ENCODE results near the gene UPK1B. TPM values are rescaled to one million over a fixed set of nuclear protein-coding genes. Genes with fewer than 3 reads are reported as not detected.
"Not testable (repeated sequence)": the region's sequence is repeated elsewhere in the genome, so short reads cannot be mapped to it uniquely, and the experiment has no call there.

The UPK1B gene
- polyA plus RNA-seq, 4 donors = 0.40 TPM; not detected in 3

DNA sequence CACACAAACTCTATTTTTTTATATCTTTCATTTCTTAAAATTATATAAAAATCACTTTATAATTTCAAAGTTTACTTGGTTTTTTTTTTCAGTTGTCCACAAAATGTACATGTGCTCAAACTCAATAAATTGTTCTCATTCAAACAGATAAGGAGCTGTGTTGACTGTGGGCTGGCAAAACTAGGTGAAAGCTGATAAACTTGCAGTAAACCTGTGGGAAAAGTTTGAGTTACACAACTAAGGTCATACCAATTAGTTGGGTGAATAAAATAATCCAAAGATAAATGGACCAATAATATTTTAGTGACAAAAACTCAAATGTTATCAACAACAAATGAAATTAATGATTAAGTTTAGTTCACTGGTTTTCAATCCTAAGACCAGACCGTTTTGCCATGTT is 12.6 kb upstream of the UPK1B start:
- 21 to 26% (median 23%) methylated on average over 1 of the region's 1 CpG for WGBS, 3 donors
- no peaks in the 10 kb centered on the region for H3K4me1 ChIP-seq (ENCODE audit: control insufficient read depth in 3 of 3, insufficient read depth in 2 of 3, low read depth in 1 of 3, low read length in 2 of 3)
- H3K36me3 ChIP-seq (ENCODE audit: control insufficient read depth in 3 of 3, insufficient read depth in 2 of 3, low read depth in 1 of 3, low read length in 3 of 3) = no peaks in the 10 kb centered on the region
- H3K4me3 ChIP-seq (ENCODE audit: low read depth in 1 of 3, low read length in 3 of 3) = no peak overlapping the region
- no peak overlapping the region for H3K27ac ChIP-seq (ENCODE audit: low read depth in 1 of 3, low read length in 2 of 3)
- peak in 1 of 2 donors; percentile 30 for DNase-seq
- peaks cover 0 to 22% of the 10 kb centered on the region in 2 donors for H3K9me3 ChIP-seq (ENCODE audit: control insufficient read depth in 2 of 2, insufficient read depth in 1 of 2, low read depth in 1 of 2, low read length in 1 of 2)
- H3K27me3 ChIP-seq (ENCODE audit: control insufficient read depth in 3 of 3, insufficient read depth in 3 of 3, low read length in 3 of 3) = no peaks in the 10 kb centered on the region
- FAIRE-seq = no peak

DNA sequence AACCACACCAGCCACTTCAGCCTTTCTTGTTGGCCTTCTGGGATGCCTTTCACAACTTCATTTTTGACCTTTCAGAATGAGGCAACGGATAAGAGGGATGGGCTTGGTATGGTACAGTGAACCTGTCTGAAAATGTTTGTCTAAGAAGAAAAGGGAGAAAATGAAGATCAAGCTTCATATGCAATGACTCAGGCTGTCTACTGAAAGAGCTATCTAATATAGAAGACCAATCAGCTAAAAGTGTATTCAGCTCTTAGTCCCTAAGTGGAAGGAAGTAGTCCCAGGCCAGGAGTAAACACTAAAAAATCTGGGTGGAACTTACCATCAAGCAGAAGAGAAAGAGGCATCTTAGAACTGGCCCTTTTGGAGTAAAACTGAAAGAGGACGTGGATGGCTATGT is 12.2 kb upstream of the UPK1B start:
- DNase-seq = peak in 1 of 2 donors; percentile 21
- Histone ChIP-seq H3K27ac (ENCODE audit: low read depth in 1 of 3, low read length in 2 of 3) (no peak overlapping the region), H3K27me3 (ENCODE audit: control insufficient read depth in 3 of 3, insufficient read depth in 3 of 3, low read length in 3 of 3) (no peaks in the 10 kb centered on the region), H3K4me1 (ENCODE audit: control insufficient read depth in 3 of 3, insufficient read depth in 2 of 3, low read depth in 1 of 3, low read length in 2 of 3) (no peaks in the 10 kb centered on the region), H3K4me3 (ENCODE audit: low read depth in 1 of 3, low read length in 3 of 3) (no peak overlapping the region), H3K36me3 (ENCODE audit: control insufficient read depth in 3 of 3, insufficient read depth in 2 of 3, low read depth in 1 of 3, low read length in 3 of 3) (no peaks in the 10 kb centered on the region), H3K9me3 (ENCODE audit: control insufficient read depth in 2 of 2, insufficient read depth in 1 of 2, low read depth in 1 of 2, low read length in 1 of 2) (peaks cover 0 to 18% of the 10 kb centered on the region in 2 donors)
- WGBS, 3 donors = 50 to 56% (median 54%) methylated on average over 2 of the region's 2 CpGs
- FAIRE-seq = no peak

DNA sequence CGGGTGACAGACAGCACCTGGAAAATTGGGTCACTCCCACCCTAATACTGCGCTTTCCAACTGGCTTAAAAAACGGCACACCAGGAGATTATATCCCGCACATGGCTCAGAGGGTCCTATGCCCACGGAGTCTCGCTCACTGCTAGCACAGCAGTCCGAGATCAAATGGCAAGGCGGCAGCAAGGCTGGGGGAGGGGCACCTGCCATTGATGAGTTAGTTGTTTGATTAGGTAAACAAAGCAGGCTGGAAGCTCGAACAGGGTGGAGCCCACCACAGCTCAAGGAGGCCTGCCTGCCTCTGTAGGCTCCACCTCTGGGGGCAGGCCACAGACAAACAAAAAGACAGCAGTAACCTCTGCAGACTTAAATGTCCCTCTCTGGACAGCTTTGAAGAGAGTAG is 8.7 kb upstream of the UPK1B start:
- not testable (repeated sequence) for H3K36me3 ChIP-seq (ENCODE audit: control insufficient read depth in 3 of 3, insufficient read depth in 2 of 3, low read depth in 1 of 3, low read length in 3 of 3); H3K27ac ChIP-seq (ENCODE audit: low read depth in 1 of 3, low read length in 2 of 3); H3K27me3 ChIP-seq (ENCODE audit: control insufficient read depth in 3 of 3, insufficient read depth in 3 of 3, low read length in 3 of 3); H3K4me3 ChIP-seq (ENCODE audit: low read depth in 1 of 3, low read length in 3 of 3); DNase-seq; H3K4me1 ChIP-seq (ENCODE audit: control insufficient read depth in 3 of 3, insufficient read depth in 2 of 3, low read depth in 1 of 3, low read length in 2 of 3); FAIRE-seq
- 84 to 90% (median 87%) methylated on average over 9 of the region's 9 CpGs for WGBS, 3 donors
- peaks cover 0 to 11% of the 10 kb centered on the region in 2 donors for H3K9me3 ChIP-seq (ENCODE audit: control insufficient read depth in 2 of 2, insufficient read depth in 1 of 2, low read depth in 1 of 2, low read length in 1 of 2)

DNA sequence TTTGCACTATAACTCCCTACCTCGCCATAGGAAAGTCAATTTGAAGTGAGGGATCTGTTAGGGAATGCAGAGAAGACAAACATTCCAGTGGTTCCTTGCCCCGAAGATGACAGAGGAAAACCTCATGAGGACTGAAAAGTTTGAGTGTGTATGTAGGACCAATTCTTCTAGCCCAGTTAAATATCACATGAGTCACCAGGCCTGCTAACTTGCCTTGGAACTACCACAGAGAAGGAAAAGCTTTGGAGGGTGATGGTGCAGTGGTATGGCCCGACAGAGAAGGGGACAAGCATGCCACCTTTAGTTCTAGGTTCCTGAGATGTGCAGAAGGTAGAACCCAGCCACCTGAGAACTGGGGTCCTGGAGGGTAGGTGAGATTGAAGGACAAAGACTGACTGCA is 2.6 kb upstream of the UPK1B start:
- 76 to 85% (median 84%) methylated on average over 3 of the region's 3 CpGs for WGBS, 3 donors
- no peak for FAIRE-seq
- H3K36me3 ChIP-seq (ENCODE audit: control insufficient read depth in 3 of 3, insufficient read depth in 2 of 3, low read depth in 1 of 3, low read length in 3 of 3) = no peaks in the 10 kb centered on the region
- no peak for DNase-seq
- no peaks in the 10 kb centered on the region for H3K9me3 ChIP-seq (ENCODE audit: control insufficient read depth in 2 of 2, insufficient read depth in 1 of 2, low read depth in 1 of 2, low read length in 1 of 2)
- H3K27me3 ChIP-seq (ENCODE audit: control insufficient read depth in 3 of 3, insufficient read depth in 3 of 3, low read length in 3 of 3) = no peaks in the 10 kb centered on the region
- H3K27ac ChIP-seq (ENCODE audit: low read depth in 1 of 3, low read length in 2 of 3) = no peak overlapping the region
- H3K4me3 ChIP-seq (ENCODE audit: low read depth in 1 of 3, low read length in 3 of 3) = no peak overlapping the region
- peaks cover 0 to 5% (median 0%) of the 10 kb centered on the region in 3 donors for H3K4me1 ChIP-seq (ENCODE audit: control insufficient read depth in 3 of 3, insufficient read depth in 2 of 3, low read depth in 1 of 3, low read length in 2 of 3)

DNA sequence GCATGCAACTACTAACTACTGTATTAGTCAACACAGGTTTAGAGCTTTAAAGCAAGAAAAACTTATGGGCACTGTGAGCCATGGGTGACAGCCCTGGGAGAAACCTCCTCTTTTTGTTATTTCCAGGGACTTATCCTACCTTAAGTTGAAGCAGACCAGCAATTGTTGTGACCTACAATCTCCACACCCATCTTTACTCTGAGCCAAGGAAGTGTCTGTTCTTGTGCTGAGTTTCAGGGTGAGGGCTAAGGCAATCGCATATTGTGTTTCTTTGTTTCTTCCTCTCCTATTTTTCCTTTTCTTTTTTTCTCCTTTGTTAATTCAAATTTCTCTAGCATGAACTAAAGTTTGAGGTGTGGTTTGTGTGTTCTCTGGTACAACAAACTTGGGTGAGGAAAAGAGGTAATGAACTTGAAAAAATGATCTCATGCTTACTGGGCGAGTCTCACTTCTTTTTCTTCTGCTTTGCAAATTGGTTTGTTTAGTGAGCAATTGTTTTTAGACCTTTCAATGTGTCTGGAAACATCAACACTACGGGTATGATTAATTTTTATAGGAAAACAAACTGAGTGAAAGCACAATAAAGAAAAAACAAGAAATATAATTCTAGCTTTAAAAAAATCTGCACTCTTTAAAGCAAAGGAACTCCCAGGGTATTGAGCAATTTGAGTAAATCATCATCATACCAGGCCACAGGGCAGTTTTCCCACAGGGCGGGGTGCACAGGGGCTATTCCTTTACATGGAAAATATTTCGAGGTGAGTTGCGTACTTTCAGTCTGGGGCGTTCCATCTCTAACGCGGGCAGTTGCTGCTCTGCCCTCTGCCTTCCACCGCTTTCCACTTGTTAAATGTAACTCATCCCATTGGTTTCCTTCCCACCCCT is 2.7 kb downstream of the UPK1B start:
- no peak overlapping the region for H3K4me3 ChIP-seq (ENCODE audit: low read depth in 1 of 3, low read length in 3 of 3)
- peaks cover 0 to 12% (median 0%) of the 10 kb centered on the region in 3 donors for H3K4me1 ChIP-seq (ENCODE audit: control insufficient read depth in 3 of 3, insufficient read depth in 2 of 3, low read depth in 1 of 3, low read length in 2 of 3)
- DNase-seq (peak in 1 of 2 donors; percentile 82), FAIRE-seq (no peak)
- WGBS, 3 donors = 61 to 71% (median 71%) methylated on average over 10 of the region's 10 CpGs
- H3K27ac ChIP-seq (ENCODE audit: low read depth in 1 of 3, low read length in 2 of 3) = peak overlapping the region in 1 of 3 donors; percentile 69
- no peaks in the 10 kb centered on the region for H3K36me3 ChIP-seq (ENCODE audit: control insufficient read depth in 3 of 3, insufficient read depth in 2 of 3, low read depth in 1 of 3, low read length in 3 of 3)
- H3K9me3 ChIP-seq (ENCODE audit: control insufficient read depth in 2 of 2, insufficient read depth in 1 of 2, low read depth in 1 of 2, low read length in 1 of 2) = no peaks in the 10 kb centered on the region
- H3K27me3 ChIP-seq (ENCODE audit: control insufficient read depth in 3 of 3, insufficient read depth in 3 of 3, low read length in 3 of 3) = no peaks in the 10 kb centered on the region

DNA sequence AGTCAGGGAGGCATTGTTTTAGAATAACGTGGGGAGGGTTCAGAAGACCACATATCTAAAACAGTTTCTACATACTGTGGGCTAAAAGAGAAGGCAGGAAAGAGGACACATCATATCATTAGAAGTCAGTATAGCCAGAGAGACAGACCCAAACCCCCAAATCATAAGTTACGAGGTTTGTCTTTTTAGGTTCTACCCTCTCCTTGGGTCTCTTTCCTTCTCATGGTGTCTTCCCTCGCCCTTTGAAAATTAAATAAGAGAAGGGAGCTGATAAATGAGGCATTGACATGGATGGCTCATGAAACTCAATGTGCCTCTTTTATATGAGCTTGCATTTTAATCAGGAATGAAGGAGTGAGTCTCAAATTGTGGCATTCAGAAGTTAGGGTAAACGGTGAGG is 3.4 kb downstream of the UPK1B start:
- 62 to 68% (median 63%) methylated on average over 4 of the region's 4 CpGs for WGBS, 3 donors
- no peak for DNase-seq
- Histone ChIP-seq H3K36me3 (ENCODE audit: control insufficient read depth in 3 of 3, insufficient read depth in 2 of 3, low read depth in 1 of 3, low read length in 3 of 3) (no peaks in the 10 kb centered on the region), H3K27me3 (ENCODE audit: control insufficient read depth in 3 of 3, insufficient read depth in 3 of 3, low read length in 3 of 3) (no peaks in the 10 kb centered on the region), H3K4me1 (ENCODE audit: control insufficient read depth in 3 of 3, insufficient read depth in 2 of 3, low read depth in 1 of 3, low read length in 2 of 3) (peaks cover 0 to 12% (median 0%) of the 10 kb centered on the region in 3 donors), H3K4me3 (ENCODE audit: low read depth in 1 of 3, low read length in 3 of 3) (no peak overlapping the region), H3K9me3 (ENCODE audit: control insufficient read depth in 2 of 2, insufficient read depth in 1 of 2, low read depth in 1 of 2, low read length in 1 of 2) (no peaks in the 10 kb centered on the region), H3K27ac (ENCODE audit: low read depth in 1 of 3, low read length in 2 of 3) (peak overlapping the region in 1 of 3 donors; percentile 69)
- no peak for FAIRE-seq

DNA sequence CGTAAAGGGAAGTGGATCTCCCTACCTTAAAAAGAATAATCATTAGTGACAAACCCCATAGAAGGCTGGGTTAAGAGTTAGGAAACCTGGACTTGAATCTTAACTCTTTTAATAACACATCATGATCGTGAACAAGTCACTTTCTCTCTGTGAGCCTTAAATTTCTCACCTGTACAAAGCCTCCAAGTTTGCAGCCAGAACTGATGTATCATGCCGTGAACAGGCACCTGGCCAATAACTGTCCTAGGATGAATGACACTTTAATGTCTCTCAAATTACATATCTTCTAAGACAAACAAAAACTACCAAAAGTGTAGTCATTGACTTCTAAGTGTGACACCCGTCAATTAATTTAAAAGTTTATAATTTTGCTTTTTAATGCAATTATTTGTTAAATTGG is 3.9 kb downstream of the UPK1B start:
- DNase-seq (no peak), FAIRE-seq (no peak)
- WGBS, 3 donors = 76 to 85% (median 82%) methylated on average over 4 of the region's 4 CpGs
- H3K36me3 ChIP-seq (ENCODE audit: control insufficient read depth in 3 of 3, insufficient read depth in 2 of 3, low read depth in 1 of 3, low read length in 3 of 3) = no peaks in the 10 kb centered on the region
- no peak overlapping the region for H3K4me3 ChIP-seq (ENCODE audit: low read depth in 1 of 3, low read length in 3 of 3)
- peak overlapping the region in 1 of 3 donors; percentile 69 for H3K27ac ChIP-seq (ENCODE audit: low read depth in 1 of 3, low read length in 2 of 3)
- H3K4me1 ChIP-seq (ENCODE audit: control insufficient read depth in 3 of 3, insufficient read depth in 2 of 3, low read depth in 1 of 3, low read length in 2 of 3) = peaks cover 0 to 15% (median 0%) of the 10 kb centered on the region in 3 donors
- H3K9me3 ChIP-seq (ENCODE audit: control insufficient read depth in 2 of 2, insufficient read depth in 1 of 2, low read depth in 1 of 2, low read length in 1 of 2) = no peaks in the 10 kb centered on the region
- no peaks in the 10 kb centered on the region for H3K27me3 ChIP-seq (ENCODE audit: control insufficient read depth in 3 of 3, insufficient read depth in 3 of 3, low read length in 3 of 3)

DNA sequence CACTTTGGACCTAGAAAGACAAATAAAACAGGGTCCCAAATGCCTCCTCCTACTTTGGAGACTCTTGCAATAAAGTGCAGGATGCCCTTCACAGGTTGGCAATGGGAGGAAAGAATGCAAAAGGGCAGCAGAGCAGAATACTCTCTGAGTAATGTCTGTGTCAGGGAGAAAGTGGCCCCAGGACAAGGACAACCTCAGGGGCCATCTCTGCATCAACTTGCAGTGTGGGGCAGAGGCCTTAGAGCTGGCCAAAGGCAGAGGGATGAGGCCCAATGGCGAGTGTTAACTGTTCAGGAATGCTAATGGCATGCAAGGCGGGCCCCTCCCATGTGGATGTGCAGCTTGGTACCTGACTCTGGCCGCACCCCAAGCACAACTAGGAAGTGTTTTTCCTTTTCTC is 8.4 kb downstream of the UPK1B start:
- H3K36me3 ChIP-seq (ENCODE audit: control insufficient read depth in 3 of 3, insufficient read depth in 2 of 3, low read depth in 1 of 3, low read length in 3 of 3) = no peaks in the 10 kb centered on the region
- DNase-seq (peak in 1 of 2 donors; percentile 46), FAIRE-seq (no peak)
- H3K9me3 ChIP-seq (ENCODE audit: control insufficient read depth in 2 of 2, insufficient read depth in 1 of 2, low read depth in 1 of 2, low read length in 1 of 2) = no peaks in the 10 kb centered on the region
- H3K4me1 ChIP-seq (ENCODE audit: control insufficient read depth in 3 of 3, insufficient read depth in 2 of 3, low read depth in 1 of 3, low read length in 2 of 3) = peaks cover 0 to 25% (median 0%) of the 10 kb centered on the region in 3 donors
- 70 to 74% (median 73%) methylated on average over 3 of the region's 3 CpGs for WGBS, 3 donors
- no peaks in the 10 kb centered on the region for H3K27me3 ChIP-seq (ENCODE audit: control insufficient read depth in 3 of 3, insufficient read depth in 3 of 3, low read length in 3 of 3)
- no peak overlapping the region for H3K27ac ChIP-seq (ENCODE audit: low read depth in 1 of 3, low read length in 2 of 3)
- no peak overlapping the region for H3K4me3 ChIP-seq (ENCODE audit: low read depth in 1 of 3, low read length in 3 of 3)
